ENCODE measurements around the gene VSIG4.
A peak's percentile ranks its signal among the peaks of the same experiment; 100 is the strongest.
"Not testable (repeated sequence)": the region's sequence is repeated elsewhere in the genome, so short reads cannot be mapped to it uniquely, and the experiment has no call there.

Gene VSIG4, protein sequence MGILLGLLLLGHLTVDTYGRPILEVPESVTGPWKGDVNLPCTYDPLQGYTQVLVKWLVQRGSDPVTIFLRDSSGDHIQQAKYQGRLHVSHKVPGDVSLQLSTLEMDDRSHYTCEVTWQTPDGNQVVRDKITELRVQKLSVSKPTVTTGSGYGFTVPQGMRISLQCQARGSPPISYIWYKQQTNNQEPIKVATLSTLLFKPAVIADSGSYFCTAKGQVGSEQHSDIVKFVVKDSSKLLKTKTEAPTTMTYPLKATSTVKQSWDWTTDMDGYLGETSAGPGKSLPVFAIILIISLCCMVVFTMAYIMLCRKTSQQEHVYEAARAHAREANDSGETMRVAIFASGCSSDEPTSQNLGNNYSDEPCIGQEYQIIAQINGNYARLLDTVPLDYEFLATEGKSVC

DNA sequence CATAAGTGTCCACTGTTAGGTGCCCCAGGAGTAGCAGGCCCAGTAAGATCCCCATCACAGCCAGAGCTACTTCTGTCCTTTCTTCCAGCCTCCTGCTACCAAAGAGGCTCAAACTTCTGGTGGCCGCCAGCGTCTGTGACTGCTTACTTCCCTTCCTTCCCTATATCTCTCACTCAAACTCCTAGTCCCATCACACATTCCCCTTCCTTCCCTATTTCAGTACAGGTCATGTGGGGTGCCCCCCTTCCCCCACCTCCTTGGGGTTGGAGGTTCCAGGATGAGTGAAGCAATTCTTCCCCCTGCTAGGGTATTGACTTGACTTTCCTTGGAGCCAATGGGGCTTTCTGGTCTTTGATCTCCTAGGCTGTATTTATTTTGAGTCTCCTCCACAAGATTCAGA, at the start of gene VSIG4:
Gene VSIG4 (minus strand): TSS at position 137 of the 400 bp plus-strand sequence. CDS start 82 bp downstream, at position 55.
- no peak for ATAC-seq

DNA sequence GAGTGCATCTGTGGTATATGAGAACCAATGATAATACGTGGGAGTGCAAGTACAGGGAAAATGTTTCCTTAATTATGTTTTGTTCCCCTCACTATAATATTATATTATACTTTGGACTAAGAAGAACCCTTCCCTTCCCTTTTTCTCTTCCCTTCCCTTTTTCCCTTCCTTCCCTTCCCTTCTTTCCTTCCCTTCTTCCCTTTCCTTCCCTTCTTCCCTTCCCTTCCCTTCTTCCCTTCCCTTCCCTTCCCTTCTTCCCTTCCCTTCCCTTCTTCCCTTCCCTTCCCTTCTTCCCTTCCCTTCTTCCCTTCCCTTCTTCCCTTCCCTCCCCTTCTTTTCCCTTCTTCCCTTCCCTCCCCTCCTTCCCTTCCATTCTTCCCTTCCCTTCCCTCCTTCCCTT, 36.9 kb upstream of the VSIG4 start:
- no peak for ATAC-seq

DNA sequence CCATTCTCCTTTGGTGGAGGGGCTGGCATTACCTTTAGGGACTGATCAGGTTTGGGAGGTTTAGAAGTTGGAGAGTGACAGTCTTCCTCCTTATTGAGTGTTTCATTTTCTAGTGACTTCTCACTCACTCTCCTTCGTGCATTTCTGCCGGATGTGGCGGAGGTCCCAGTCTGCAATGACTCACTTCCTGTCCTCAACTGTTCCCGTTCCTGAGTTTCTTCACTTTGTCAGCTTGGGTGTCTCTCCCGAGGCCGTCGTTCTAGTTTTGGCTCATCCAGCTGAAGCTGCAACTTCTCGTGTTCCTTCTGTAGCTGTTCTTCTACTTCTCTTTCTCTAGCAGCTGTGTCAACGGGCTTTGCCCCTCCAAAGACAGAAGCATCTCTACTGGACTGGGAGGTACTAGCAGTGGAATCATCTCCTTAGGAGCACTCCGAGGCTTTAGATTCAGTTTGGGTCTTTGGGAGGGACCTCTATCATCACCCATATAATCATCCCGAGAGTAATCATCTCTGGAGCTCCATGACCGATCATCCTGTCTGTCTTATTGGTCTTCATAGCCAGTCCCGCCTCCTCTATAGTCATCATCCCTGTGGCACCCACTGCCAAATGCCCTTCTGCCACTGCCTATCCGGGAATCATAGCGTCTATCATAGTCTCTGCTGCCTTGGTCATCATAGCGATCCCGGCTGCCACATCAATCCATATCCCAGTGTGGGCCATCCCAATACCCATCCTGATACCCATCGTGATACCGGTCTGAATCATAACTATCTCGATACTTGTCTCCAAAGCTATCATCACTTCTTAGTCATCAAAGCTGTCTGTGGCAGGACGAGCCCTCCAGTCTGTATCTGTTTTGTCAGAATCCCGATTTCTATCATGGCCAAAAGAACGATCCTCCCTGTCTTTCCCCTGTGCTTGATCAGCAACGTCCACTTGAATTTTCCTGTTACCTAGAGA, 35.3 kb upstream of the VSIG4 start:
- peak in 1 of 2 donors; percentile 45 for ATAC-seq

DNA sequence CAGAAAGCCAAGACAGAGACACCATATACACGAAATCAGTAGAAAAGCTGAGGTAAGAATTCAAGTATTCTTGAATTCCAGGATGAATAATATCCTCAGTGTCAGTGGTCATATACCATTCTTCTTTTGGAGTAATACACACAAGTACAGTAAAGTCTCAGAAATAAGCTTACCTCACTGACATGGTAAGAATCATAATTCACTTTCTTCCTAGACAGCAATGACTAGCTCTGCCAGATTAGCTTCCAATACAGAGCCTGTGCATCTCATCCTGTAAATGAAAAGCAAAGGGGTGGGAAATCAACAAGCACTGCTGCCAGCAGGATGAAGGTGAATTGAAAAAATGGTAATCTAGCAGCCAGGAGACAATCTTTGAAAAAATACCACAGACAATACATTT, 31.2 kb upstream of the VSIG4 start:
- ATAC-seq = no peak

DNA sequence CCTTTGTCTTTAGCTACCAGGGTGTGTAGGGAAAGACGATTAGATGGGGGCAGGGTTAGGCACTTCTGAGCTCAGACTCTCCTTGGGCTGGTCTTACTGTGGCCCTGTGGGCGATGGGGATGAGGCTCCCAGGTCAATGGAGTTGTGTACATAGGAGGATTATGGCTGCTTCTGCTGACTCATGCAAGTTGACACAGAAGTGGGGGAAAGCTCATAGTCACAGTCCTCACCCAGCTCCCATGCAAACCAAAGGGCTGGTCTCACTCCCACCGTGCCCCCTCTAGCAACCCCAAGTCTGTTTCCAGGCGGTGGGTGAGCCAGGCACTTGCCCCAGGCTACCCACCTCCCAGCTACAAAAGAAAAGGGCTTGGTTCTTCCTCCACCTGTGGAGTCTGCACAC, 24.4 kb upstream of the VSIG4 start:
- ATAC-seq = no peak

DNA sequence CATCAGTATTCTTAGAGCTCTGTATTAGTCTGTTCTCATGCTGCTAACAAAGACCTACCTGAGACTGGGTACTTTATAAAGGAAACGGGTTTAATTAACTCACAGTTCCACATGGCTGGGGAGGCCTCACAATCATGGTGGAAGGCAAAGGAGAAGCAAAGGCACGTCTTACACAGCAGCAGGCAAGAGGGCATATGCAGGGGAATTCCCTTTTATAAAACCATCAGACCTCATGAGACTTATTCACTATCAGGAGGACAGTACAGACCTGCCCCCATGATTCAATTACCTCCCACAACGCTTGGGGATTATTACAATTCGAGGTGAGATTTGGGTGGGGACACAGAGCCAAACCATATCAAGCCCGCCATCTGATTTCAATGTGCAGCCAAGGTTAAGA, 17.1 kb upstream of the VSIG4 start:
- ATAC-seq = not testable (repeated sequence)

DNA sequence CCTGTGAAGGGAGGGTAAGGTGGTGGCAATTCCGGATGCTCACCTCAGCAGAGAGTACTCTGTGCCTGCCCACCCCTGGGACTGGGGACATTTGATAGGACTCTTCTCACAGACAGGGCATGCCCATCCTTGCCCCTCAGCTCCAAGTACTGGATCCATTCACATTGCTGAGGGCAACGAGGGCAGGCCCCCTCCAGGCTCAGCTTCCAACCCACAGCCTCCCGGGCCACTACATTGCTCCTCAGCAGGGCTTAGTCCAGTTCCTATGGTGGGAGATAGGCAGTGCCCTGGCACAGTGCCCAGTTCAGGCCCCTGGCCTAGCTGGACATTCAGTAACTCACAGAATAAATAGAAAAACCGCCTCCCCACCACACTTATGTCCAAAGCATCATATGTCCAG, 15.1 kb upstream of the VSIG4 start:
- ATAC-seq = no peak

DNA sequence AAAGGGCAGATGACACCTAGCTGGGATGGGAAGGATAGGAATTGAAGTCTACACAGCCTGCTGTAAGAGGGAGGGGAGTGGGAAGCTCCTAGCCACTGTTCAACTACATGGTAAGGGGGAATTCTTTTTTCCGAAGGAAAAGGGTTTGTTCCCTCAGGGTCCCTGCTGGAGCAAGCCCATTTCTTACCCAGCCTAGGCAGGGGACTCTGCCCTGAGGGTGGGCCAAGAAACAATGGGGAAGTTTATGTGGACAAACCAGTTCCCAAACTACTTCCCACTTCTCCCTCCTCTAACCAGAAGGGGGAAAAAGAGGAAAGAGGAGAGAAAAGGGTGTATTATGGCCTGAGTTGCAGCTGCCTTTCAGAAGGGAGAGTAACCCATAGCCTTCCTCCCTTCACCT, 13.5 kb upstream of the VSIG4 start:
- no peak for ATAC-seq

DNA sequence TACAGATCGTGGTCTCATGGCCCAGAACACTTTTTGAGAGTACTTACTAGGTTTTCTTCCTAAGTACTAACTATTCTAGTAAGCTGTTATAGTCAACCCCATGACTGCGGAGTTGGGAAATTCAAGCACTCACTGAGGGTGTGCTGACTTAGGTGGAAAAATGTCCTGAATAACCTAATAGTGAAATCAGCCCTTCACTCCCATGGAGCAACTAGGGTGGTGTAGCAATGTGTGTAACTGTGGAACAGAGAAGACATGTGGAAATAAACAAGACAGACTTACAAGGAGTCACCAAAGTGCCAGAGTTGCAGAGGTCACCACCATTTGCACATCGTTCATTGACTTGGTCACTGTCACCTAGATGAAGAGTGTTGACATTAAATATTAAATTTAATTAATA, 12.1 kb upstream of the VSIG4 start:
- ATAC-seq = no peak

DNA sequence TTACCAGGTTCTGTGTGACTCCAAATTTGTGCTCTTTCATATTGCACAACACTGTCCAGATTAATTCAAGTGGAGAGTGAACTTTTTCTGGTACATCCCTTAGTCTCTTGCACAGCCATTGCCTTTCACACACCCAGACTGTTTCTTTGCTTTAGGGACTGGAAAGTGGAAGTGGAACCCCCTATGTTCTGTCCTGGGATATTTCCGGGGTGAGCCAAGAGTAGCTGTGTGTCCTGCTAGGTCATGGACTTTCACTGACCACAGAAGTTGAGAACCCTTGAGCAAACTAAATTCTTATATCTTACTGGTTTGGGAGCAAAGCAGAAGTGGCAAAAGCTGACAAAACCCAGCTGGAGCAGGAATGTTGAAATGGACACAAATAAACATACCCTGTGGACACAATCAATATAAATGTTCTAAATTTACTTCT, 10.3 kb upstream of the VSIG4 start:
- no peak for ATAC-seq

DNA sequence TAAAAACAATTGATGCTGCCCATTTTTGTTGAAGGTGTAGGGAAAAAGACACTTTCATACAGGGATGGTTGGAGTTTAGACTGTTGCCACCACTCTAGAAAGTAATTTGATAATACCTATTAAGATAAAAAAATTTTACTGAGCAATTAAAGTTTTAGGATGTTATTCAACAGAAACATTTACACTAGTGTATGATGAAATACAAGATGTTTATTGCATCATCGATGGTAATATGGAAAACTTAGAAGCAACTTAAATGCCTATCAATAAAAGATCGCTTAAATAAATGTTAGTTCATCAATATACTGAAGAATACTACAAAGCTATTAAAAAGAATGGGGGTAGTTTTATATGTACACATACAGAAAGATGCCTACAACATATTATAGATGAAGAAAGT, 9.2 kb upstream of the VSIG4 start:
- ATAC-seq = no peak

DNA sequence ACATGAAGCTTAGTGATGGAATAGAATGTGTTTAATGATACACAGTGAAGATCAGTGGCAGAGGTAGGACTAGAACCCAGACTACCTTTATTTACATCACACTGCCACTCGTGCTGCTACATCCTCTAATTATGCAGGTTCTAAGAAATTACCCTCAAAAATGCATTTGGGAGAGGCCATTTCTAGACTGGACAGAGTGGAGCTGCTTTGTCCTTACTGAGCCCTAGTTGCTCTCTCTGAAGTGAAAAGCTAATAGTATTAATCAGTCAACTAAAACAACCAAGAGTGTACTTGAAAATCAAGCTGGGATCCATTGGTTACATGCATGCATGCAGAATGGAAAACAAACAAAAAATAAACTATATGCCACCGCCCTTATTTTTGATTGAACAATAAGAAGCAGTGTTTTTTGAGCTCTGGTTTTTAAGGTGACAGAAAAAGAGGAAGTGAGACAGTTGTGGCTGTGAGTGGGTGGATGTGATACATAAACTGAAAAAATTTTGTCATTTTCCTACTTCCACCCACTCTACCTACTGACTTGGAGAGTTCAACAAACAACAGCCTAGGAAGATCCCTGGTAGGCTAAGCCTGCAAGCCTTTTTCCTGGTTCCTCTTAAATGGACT, 6.8 kb upstream of the VSIG4 start:
- peak; percentile 39 to 46 for ATAC-seq

DNA sequence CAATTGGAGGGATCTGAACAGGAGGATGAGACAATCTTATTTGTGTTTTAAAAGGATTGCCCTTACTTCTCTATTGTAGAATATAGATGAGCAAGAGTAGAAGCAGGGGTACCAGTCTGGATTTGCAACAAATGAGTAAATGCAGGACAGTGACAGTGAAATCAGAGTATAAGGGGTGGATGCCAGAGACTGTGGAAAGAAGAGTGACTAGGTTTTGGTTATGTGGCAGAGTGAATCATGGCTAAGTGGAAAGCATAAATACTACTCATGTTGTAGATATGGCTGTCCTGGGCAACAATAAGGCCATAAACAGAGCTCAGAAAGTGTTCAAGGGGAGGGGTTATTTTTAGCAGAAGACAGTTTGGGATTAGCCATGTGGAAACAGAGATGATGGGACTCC, 6.0 kb upstream of the VSIG4 start:
- peak; percentile 89 to 90 for ATAC-seq

DNA sequence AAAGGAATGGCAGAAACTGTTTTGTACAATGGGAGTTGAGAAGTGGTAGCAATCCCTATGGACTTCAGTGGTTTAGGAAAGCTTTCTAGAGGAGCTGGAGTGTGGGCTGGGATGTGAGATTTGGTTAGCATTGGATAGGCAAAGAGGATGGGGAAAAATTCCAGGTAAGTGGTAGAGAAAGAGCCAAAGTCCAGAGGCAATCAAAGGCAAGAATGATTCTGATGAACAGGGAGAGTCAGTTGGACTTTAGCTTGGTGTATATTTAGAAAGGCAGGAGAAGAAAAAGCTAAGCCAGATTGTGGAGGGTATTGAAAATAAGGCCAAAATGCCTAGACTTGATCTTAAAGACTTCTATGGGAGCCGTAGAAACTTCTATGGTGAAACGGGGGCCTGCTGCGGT, 3.7 kb upstream of the VSIG4 start:
- no peak for ATAC-seq

DNA sequence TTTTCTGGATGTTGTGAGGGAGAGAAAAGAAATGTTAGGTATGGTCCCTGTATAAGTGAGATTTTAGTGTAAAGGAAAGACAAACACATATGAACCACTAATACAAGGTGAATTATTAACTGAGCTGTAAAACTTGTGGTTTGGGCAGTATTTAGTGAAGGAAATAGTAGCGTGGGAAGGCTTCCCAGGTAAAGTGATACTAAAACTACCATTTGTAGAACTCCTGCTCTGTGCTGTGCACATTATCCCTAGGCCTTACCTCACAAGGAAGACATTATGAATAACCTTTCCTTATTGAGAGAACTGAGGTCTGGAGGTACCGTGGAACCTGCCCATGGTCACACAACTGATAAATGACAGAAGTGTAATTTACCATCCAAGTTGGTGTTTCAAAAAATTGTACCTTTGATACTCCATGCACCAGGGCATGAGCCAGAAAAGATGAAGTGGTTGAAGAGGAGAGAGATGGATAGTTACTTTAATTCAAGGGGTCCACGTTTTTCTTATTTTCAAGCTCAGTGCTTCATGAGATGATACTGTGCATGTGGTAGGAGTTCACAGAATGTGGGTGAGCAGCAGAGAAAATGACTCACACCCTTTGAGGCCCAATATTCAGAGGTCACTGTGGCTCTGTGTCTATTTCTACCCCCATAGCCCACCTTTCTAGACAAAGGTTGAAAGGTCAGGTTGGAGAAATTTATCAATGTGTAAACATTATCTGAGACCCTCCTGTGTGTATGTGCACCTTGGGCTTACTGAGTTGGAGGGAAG, 2.6 kb upstream of the VSIG4 start:
- ATAC-seq = no peak

DNA sequence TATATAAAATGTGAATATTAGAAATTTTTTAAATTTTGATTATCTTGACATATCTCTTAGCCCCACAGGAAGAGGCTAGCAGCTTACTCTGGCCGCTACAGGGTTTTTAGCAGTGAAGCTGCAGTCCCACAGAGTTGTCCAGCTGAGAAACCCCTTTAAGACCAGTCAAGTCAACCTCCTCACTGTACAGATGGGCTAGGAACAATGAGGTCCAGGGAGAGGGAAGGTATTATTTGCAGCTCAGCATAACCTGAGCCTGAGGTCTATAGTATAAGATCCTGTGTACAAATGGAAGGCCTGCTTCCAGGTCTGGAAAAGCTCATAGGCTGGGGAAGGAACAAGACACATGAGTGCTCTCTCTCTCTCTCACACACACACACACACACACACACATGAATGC, 1.8 kb downstream of the VSIG4 start:
- no peak for ATAC-seq

DNA sequence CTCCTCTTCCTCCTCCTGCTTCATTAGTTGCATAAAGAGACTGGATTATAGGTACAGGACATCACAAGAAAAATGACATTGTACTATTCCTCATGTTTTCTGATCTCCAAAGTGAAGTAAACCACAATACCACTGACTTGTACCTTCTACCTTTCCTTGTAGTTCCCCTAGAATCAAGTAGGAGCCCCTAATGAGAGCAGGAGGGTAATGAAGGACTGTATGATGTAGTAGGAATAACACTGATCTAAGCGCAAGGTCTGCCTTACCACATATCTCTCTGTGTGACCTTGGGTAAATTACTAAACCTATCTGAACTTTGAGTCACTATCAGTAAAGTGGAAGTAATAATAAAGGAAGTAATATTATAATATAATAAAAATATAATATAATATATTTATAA, 3.6 kb downstream of the VSIG4 start:
- no peak for ATAC-seq

DNA sequence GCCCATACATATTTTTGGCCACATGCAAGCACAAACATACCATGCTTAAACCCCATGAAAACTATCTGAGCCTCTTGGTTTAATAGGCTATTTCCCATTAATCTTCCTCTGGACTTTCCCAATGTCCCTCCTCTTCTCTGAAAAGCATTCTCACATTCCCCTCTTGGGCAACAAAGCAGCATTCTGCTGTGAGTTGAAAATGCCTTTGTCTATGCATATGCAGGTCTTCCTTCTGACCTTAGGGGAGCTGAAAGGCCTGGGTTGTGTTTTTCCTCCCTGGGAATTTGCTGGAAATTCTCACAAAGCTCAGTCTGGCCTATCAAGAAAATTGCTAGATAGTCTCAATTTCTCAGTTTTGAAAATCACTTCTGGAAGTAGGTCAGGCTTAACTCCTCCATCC, 4.2 kb downstream of the VSIG4 start:
- ATAC-seq = no peak

DNA sequence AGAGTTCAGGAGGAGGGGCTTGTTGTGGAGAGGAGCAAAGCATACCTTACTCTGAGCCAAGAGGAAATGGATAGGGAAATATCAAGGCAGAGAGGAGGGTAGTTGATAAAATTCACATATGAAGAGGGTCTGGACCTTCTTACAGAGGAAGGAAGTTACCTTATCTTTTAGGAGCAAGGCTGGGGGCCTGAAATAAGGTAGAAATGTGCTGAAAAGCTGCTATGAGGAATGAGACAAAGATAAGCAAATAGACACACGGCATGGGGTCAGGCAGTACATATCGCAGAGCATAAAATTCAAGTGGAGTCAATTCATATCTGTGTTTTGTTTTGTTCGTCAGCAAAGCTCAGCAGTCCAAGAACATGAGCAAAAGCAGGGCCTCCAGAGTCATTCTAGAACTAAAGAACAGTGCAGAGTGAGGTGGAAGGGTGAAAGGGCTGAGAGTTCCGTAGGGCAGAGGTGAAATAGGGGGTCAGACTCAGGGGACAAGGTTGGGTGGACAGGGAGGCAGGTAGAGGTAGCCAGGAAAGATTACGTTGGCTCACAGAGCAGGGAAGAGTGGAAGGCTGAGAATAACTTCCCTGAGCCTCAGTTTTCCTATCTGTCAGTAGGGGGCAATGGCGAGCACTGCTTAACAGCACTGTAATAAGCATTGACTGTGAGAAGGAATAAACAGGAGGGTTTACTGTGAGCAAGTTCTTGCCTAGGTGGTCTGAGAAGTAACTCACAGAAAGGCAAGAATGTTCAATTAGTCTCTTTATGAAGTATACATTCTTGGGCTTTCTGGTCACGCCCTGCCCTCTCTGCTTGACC, 9.2 kb downstream of the VSIG4 start:
- ATAC-seq = peak in 1 of 2 donors; percentile 24

DNA sequence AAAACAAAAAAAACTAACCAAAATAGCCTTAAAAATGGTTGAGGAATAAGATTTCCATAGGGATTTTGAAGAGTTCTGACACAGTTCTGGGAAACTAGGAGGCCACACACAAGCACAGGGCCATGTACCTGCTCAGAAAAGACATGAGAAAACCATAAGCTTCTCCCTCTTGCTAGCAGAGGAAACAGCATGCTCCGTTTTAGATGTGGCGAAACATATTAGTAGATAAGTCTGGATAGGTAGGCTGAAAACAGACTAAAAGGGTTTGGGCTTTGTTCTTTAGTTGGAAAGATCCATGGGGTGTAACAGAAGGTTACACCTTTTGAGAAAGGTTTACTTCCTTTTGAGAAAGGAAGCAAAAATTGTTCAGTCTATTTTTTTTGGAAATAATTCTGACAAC, 10.9 kb downstream of the VSIG4 start:
- no peak for ATAC-seq

DNA sequence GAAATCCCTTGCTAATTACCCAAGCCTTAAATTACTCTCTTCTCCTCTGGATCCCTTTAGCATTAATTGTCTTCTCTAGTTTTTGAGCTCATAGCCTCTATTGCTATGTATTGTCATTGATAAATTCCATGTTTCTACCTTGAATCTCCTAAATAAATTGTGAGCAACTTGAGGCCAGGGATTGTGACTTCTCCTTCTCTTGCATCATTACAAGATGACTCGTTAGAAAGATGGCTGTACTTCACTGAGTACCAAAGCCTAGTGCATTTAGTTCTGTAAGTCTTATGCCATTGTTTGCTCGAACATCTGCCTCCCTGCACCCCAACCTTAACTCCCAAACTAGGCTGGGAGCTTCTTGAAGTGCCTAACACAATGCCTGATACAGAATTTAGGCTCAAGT, 15.3 kb downstream of the VSIG4 start:
- no peak for ATAC-seq

DNA sequence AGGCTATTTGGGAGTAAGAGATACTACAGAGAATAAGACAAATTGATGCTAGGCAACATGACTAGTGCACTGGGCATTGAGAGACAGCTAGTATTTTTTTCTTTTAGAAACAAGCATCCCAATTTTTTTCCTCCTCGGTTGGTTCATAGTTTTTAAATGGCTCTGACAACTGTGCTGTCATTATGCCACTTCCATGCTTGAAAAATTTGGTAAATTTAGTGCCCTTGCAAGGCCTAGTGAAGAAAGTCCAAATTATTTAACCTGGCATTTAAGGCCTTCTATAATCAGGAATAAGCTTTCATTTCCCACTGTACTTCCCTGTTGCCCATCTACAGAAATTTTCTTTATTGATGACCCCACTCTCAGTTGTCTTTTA, 15.8 kb downstream of the VSIG4 start:
- no peak for ATAC-seq

All from activated CD4-positive, CD25-positive, alpha-beta regulatory T cell treated with anti-CD3 and anti-CD28 coated beads, Interleukin-2, amount 50 U/mL, for 24 hours (primary cell).